HuH-7 (cell line): ENCODE data around the gene DPP6.
A peak's percentile ranks its signal among the peaks of the same experiment; 100 is the strongest.

Experiments
- DNase-seq: peaks from one replicate; pipeline ENCODE4 v3.0.0; 2011; ENCODE audit warnings: low spot score

DPP6 gene

DNA sequence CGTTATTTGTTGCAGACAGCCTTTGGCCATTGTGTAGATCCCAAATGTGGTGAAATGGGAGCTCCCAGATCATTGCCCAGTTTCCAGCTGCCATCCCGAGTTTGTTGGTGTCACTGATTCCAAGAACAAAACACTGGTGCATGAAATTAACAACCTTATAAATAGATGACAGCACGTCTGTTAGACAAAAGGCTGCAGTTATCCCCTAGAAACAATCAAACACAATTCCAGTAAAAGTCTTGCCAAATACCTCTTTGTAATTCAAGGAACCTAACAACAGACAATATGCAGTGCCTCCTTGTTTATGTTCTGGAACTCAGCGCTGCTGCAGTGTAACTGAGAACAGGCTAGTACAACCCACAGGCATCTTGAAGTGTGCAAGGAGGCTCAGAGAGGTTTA is 546.2 kb downstream of the DPP6 start:
- DNase-seq = no peak

- DNase-seq = no peak
Measured at GRCh38 chr7:154598864-154599263, 546.7 kb downstream of the DPP6 start.

DNA sequence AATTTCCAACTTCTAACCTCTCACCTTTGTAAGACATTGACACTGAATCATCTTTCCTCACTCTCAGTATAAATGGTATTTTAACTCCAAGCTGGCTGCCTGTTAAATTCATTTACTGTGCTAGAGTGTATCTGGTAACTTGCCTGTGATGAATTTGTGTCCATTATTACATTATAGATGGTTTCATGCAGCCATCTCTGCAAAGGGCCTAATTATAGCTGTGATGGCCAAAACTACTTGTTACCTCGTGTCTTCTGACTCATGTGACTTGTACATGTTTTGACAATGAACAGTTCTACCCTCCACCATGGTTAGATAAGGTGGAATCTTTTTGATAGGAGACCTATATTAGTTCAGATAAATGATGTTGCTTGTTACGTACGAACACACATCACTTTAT is 558.7 kb downstream of the DPP6 start:
- DNase-seq = no peak

DNA sequence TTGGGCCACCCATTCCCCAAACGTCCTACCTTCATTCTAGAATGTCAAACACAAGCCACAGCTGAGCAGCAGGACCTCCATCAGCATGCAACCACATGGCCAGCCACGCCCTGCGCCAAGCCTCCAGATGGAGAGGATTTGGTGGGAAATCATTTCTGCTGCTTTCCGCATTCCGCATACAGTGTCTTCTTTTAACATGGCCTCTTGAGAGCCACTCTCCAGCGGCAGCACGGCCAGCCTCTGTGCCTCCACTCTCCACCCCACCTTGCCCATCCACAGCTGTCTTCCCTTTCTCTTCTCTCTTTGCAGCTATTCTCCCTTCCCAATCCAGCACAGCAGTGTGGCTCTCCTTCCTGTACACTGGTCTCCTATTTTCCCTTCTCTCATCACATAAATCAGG is 561.6 kb downstream of the DPP6 start:
- no peak for DNase-seq

DNA sequence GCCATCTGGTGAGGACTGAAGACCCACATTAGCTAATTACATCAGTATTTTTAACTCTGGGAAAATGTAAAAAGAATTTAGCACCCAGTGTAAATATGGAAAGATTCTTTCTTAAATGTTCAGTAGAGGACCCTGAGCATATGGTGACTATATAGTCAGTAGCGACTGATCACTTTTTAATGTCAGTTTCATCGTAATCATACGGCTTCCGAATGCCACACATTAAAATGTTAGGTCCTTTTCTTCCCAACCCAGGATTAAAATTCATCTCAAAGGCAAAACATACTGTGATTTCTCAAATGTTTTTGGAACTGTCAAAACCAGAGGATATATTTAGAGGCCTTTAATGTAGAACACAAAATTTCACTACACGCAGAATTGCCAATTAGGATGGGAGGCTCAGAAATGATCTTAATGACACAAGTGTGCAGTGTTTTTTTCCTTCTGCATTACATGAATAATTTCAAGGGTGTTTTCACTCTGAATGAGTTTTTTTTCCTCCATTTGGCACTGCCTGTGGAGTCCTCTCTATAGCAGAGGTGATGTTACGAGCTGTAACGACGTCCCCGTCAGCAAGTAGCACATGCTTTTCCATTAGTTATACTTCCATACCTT is 568.0 kb downstream of the DPP6 start:
- DNase-seq = no peak

GRCh38 chr7:154623399-154623798 is 571.2 kb downstream of the DPP6 start:
- DNase-seq = no peak

DNA sequence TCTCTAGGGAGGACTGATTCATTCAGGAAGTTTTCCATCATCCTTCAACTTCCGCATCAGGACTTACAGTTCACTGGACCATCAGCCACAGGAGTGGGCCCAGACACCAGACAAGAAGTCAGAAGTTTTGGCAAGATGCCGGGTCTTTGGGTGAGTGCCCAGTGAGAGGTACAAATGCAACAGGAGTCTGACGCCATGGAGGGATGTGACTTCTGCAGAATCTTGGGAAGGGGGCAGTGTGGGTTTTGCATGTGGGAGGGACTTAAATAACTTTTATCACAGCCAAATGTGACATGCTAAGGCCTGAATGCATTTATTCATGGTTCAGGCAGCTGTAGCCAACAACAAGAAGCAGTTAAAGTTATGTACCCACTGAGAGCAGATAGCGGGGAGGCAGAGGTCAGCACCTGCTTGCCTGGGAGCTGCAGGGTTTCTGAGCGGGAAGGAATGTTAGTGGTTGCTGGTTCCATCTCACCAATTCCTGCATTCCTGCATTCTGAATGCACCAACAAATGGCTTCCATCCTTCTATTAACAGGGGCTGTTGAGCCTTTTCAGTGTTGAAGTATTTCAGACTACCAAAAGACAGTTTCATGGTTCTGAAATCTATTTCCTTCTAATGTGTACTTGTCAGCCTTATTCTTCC is 575.6 kb downstream of the DPP6 start:
- no peak for DNase-seq

- DNase-seq = no peak
Measured at GRCh38 chr7:154628556-154628955, 576.4 kb downstream of the DPP6 start.

DNA sequence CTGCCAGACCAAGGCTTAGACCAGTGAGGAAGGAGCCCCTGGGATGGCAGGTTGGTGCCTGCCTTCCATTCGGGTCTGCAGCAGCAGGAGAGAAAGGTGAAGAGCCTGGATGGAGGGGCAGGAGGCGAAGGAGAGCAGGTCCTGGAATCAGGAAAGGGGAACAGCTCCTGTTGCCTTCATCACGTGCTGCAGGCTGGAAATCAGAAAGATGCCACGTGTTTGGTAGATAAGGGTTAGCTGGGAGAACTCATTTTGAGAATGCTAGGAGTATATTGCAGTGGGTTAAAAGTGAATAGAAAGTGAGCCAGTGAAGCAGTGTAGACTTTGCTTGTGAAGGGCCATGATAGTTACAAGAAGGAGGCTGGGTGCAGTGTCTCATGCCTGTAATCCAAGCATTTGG is 579.0 kb downstream of the DPP6 start:
- no peak for DNase-seq

DNA sequence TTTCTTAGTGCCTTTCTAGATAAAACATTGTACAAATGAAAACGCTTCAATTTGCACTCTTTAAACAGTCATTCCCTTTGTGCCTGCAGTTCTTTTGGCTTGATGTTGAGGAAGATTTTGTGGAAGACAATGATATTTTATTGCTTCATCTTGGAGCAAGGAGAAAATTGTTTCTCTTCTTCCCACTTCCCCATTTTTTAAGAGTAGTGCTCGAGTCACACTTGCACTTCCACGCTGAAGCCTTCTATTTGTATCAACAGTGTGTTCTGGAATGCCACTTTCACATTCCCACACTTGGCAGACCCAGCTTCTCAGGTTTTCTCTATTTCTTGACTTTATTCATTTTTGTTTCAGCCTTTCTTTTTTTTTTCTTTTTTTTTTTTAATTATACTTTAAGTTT is 581.4 kb downstream of the DPP6 start:
- DNase-seq = no peak

- DNase-seq = no peak
Measured at GRCh38 chr7:154638286-154638685, 586.1 kb downstream of the DPP6 start.

GRCh38 chr7:154640266-154640865 is 588.2 kb downstream of the DPP6 start:
- peak; percentile 51 for DNase-seq

- no peak for DNase-seq
Measured at GRCh38 chr7:154640917-154641316, 588.7 kb downstream of the DPP6 start.

DNA sequence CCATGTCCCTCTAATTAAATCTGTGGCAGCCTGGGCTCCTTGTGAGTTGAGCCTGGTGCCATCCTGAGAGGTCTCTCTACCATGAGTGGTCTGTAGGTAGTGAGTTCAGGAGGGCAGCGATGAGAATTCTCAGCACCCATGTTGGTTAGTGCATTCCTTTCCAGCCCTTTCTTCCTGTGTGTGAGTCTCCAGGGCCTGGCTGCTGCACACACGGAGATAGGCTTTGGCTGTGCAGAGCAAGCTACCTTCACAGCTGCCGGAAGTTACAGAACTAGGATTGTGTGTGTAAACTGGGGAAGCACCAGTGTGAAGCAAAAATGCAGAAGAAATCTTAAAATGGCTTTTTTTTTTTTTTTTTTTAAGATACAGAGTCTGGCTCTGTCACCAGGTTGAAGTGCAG is 592.2 kb downstream of the DPP6 start:
- no peak for DNase-seq

- DNase-seq = no peak
Measured at GRCh38 chr7:154646126-154647013, 594.2 kb downstream of the DPP6 start.

DNA sequence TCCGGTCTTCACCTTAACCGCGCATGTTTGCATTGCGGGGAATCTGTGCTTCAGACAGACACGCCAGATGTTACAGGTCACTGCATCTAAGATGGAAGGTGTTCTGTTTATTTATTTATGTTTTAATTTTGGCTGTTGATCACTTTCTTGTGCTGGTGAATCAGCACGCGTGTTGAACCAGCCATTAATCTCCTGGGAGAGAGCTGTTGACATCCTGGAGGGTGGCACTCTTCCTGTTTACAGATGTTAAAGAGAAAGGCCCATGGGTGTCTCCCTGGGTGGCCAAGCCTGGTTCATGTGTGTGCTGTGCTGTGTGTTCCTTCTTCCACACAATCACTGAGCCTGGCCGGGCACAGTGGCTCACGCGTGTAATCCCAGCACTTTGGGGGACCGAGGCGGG is 595.4 kb downstream of the DPP6 start:
- no peak for DNase-seq

DNA sequence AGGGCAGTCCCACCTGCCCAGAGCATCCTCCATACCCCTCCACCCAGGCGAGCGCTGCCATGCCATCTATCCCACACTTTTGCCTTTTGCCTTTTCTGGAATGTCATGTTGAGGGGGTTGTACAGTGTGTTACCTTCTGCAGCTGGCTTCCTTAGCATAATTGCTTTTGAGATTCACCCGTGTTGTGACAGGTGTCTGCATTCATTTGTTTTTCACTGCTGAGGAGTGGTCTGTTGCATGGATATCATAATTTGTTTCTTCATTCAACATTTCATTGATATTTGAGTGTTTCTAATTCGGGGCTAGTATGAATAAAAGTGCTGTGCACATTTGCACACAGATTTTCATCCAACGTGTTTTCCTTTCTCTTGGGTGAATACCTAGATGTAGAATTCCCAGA is 596.8 kb downstream of the DPP6 start:
- no peak for DNase-seq

DNA sequence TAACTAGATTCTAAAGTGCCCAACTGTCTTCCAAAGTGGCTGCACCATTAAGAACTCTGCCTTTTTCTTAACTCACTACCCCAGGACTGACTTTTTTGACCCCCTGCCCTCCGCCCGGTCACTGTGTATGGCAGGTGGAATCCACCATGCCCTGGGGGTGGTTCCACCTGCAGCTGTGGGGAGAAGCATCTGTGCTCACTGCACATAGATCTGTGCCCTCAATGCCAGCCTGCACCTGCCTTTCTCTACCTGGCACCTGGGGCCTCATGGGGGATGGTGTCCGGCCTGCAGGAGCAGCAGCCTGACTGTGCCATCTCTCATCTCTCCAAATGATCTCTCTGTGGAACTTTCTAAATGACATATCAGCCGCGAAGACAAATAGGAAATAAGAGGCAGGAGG is 597.2 kb downstream of the DPP6 start:
- DNase-seq = no peak

GRCh38 chr7:154650275-154650674 is 598.1 kb downstream of the DPP6 start:
- no peak for DNase-seq

DNA sequence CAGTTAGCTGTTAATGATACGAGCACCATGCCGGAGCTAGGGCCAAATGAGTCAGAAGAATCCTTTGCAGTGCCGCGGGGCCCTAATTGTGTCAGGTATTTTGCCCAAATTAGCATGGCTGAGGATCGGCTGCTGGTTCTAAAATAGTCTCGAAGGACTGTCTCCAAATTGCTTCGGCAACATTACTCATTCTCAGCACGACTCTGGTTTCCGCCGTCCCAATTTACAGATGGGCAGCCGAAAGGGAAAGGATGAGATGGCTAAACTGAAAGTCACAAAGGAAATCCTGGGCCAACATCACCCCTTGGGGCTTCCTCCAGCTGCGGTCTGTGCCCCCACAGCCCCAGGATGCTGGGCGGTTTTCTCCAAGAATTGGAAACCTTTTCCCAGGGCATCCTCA is 599.3 kb downstream of the DPP6 start:
- DNase-seq = no peak

DNA sequence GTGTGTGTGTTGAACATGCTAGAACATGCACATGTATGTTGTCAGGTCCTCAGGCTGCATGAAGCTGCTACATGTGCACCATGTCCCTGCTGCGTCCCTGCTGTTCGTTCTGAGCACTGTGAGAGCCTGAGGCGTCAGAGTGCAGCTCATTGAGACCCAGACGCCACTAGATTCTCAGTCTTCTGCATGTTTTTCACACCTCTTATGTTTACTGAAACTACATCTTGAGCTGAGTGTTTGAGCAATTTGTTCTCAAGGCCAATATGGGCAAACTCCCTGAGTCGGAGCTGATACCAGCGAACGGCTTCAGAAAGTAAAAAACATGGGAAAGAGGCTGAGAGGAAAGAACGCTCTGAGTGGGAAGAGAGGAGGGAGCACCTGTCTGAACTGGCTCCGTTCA is 600.4 kb downstream of the DPP6 start:
- DNase-seq = no peak

DNA sequence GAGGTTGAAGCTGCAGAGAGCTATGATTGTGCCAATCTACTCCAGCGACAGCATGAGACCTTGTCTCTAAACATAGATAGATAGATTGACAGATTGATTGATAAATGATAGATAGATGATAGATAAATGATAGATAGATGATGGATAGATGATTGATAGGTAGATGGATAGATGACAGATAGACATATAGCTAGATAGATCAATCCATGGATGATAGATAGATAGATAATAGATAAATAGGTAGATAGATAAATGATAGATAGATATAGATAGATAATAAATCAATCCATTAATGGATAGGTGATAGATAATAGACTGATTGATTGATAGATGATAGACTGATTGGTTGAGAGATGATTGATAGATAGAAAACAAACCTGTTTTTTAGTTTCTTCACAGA is 601.1 kb downstream of the DPP6 start:
- no peak for DNase-seq

DNA sequence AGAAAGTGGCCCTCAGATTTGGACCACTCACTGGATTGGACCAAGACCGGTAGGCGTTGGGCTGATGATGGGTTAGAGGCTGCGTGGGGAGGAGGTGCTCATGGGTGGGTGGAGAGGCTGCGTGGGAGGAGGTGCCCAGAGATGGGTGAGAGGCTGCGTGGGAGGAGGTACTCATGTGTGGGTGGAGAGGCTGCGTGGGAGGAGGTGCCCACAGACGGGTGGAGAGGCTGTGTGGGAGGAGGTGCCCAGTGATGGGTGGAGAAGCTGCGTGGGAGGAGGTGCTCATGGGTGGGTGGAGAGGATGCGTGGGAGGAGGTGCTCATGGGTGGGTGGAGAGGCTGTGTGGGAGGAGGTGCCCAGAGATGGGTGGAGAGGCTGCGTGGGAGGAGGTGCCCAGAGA is 604.4 kb downstream of the DPP6 start:
- no peak for DNase-seq
